Subcutaneous adipose tissue (tissue), 4 donors: ENCODE measurements around the gene ARID1B. TPM values are rescaled to one million over a fixed set of nuclear protein-coding genes. Genes with fewer than 3 reads are reported as not detected.

Source experiments
- CTCF ChIP-seq: fragments of 450-650 bp; IDR thresholded peaks from one replicate; pipeline ENCODE4 v1.5.1; 2016; ENCODE audit warnings: low read depth, mild to moderate bottlenecking, control low read depth, antibody characterized with exemption, moderate library complexity
- total RNA-seq, 4 donors: library from RNA; depleted of rRNA; stranded (reverse); fragments of >200 nt; gene quantifications; one replicate each; pipeline ENCODE4 v1.1.0, GENCODE V29; 2016

ARID1B gene
- total RNA-seq, 4 donors from 2014 or later = 93.8 to 137 (median 104) TPM

GRCh38 chr6:156996265-156996664, 219.1 kb downstream of the ARID1B start:
- no peak for TF ChIP-seq CTCF

GRCh38 chr6:156998794-156999330, 221.7 kb downstream of the ARID1B start:
- TF ChIP-seq CTCF = no peak

GRCh38 chr6:156999762-157000161, 222.6 kb downstream of the ARID1B start:
- TF ChIP-seq CTCF = no peak

- TF ChIP-seq CTCF = no peak
Measured at GRCh38 chr6:157001716-157002115, 224.5 kb downstream of the ARID1B start.

- no peak for TF ChIP-seq CTCF
Measured at GRCh38 chr6:157002774-157003173, 225.6 kb downstream of the ARID1B start.

GRCh38 chr6:157005940-157006339, 228.8 kb downstream of the ARID1B start:
- no peak for TF ChIP-seq CTCF

GRCh38 chr6:157008568-157008967, 231.4 kb downstream of the ARID1B start:
- TF ChIP-seq CTCF = no peak
